Inferior parietal cortex (tissue), 1 donor: ENCODE results near the gene MRGPRG.
"Not testable (repeated sequence)": the region's sequence is repeated elsewhere in the genome, so short reads cannot be mapped to it uniquely, and the experiment has no call there.

Experiments
- DNase-seq: peaks from one replicate; pipeline ENCODE4 v3.0.0-alpha.2; 2016; ENCODE audit errors: extremely low spot score

MRGPRG gene

GRCh38 chr11:3218483-3219280 lies at the start of gene MRGPRG:
Gene MRGPRG (minus strand): TSS chr11:3218813. CDS start chr11:3218813, 0 bp downstream.
- DNase-seq = no peak

- DNase-seq = not testable (repeated sequence)
Observed at GRCh38 chr11:3262548-3262947, 43.9 kb upstream of the MRGPRG start.

GRCh38 chr11:3261831-3262230 lies 43.2 kb upstream of the MRGPRG start:
- not testable (repeated sequence) for DNase-seq

- not testable (repeated sequence) for DNase-seq
Observed at GRCh38 chr11:3257509-3257908, 38.9 kb upstream of the MRGPRG start.

GRCh38 chr11:3255241-3255640 lies 36.6 kb upstream of the MRGPRG start:
- not testable (repeated sequence) for DNase-seq

- DNase-seq = not testable (repeated sequence)
Observed at GRCh38 chr11:3254773-3255172, 36.2 kb upstream of the MRGPRG start.

GRCh38 chr11:3245071-3245470 lies 26.5 kb upstream of the MRGPRG start:
- no peak for DNase-seq

GRCh38 chr11:3243880-3244279 lies 25.3 kb upstream of the MRGPRG start:
- no peak for DNase-seq

- no peak for DNase-seq
Observed at GRCh38 chr11:3237119-3237518, 18.5 kb upstream of the MRGPRG start.

- no peak for DNase-seq
Observed at GRCh38 chr11:3234846-3235245, 16.2 kb upstream of the MRGPRG start.

GRCh38 chr11:3232956-3233355 lies 14.3 kb upstream of the MRGPRG start:
- DNase-seq = no peak

- DNase-seq = no peak
Observed at GRCh38 chr11:3231851-3232744, 13.5 kb upstream of the MRGPRG start, which contains the start of gene MRGPRE. Gene MRGPRE (minus strand): TSS chr11:3232417. CDS start chr11:3228799, 3,618 bp downstream.

GRCh38 chr11:3231550-3231850 lies 12.9 kb upstream of the MRGPRG start:
- no peak for DNase-seq

GRCh38 chr11:3230636-3231549 lies 12.3 kb upstream of the MRGPRG start:
- no peak for DNase-seq

- no peak for DNase-seq
Observed at GRCh38 chr11:3229673-3230630, 11.3 kb upstream of the MRGPRG start.

- DNase-seq = no peak
Observed at GRCh38 chr11:3228445-3228829, 9.8 kb upstream of the MRGPRG start.

- DNase-seq = no peak
Observed at GRCh38 chr11:3227568-3228444, 9.2 kb upstream of the MRGPRG start.

GRCh38 chr11:3226846-3227567 lies 8.4 kb upstream of the MRGPRG start:
- DNase-seq = no peak
